Measurements from ENCODE around the gene CADPS.

Gene CADPS

GRCh38 chr3:62364191-62364590, 511.0 kb downstream of the CADPS start:
- TF ChIP-seq FOXP2 (optimal IDR thresholded peaks at IDR 0.05; ENCODE audit: borderline replicate concordance, extremely low read depth, extremely low read length, insufficient read depth) (no peak), REST (IDR thresholded peaks at IDR 0.05; ENCODE audit: insufficient read depth in 1 of 2, low read depth in 2 of 2, low read length in 2 of 2) (no peak), POLR2AphosphoS5 (IDR thresholded peaks at IDR 0.05; ENCODE audit: low read depth, low read length) (no peak)

DNA sequence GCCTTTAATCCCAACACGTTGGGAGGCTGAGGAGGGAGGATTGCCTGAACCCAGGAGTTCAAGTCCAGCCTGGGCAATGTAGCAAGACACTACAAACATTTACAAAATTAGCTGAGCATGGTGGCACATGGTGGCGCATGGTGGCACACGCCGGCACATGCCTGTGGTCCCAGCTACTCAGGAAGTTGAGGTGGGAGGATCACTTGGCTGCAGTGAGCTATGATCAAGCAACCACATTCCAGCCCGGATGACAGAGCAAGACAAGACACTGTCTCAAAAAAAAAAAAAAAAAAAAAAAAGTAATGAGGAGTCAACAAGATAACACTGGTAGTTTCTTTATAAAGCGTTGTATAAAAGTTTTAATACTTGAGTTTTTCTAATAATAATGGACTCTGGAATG, 511.9 kb downstream of the CADPS start:
- TF ChIP-seq SIN3A (IDR thresholded peaks at IDR 0.05; ENCODE audit: borderline replicate concordance, insufficient read depth, low read length) (no peak), TAF1 (IDR thresholded peaks at IDR 0.05; ENCODE audit: borderline replicate concordance, insufficient read depth, low read length) (no peak), FOXP2 (optimal IDR thresholded peaks at IDR 0.05; ENCODE audit: borderline replicate concordance, extremely low read depth, extremely low read length, insufficient read depth) (no peak), REST (IDR thresholded peaks at IDR 0.05; ENCODE audit: insufficient read depth in 1 of 2, low read depth in 2 of 2, low read length in 2 of 2) (no peak), POLR2AphosphoS5 (IDR thresholded peaks at IDR 0.05; ENCODE audit: low read depth, low read length) (no peak)

- TF ChIP-seq SIN3A (IDR thresholded peaks at IDR 0.05; ENCODE audit: borderline replicate concordance, insufficient read depth, low read length) (no peak), FOXP2 (optimal IDR thresholded peaks at IDR 0.05; ENCODE audit: borderline replicate concordance, extremely low read depth, extremely low read length, insufficient read depth) (no peak), POLR2AphosphoS5 (IDR thresholded peaks at IDR 0.05; ENCODE audit: low read depth, low read length) (no peak), TAF1 (IDR thresholded peaks at IDR 0.05; ENCODE audit: borderline replicate concordance, insufficient read depth, low read length) (no peak), REST (IDR thresholded peaks at IDR 0.05; ENCODE audit: insufficient read depth in 1 of 2, low read depth in 2 of 2, low read length in 2 of 2) (no peak)
Observed at GRCh38 chr3:62361824-62362223, 513.4 kb downstream of the CADPS start.

- TF ChIP-seq FOXP2 (optimal IDR thresholded peaks at IDR 0.05; ENCODE audit: borderline replicate concordance, extremely low read depth, extremely low read length, insufficient read depth) = no peak
Observed at GRCh38 chr3:62361261-62361660, 514.0 kb downstream of the CADPS start.

DNA sequence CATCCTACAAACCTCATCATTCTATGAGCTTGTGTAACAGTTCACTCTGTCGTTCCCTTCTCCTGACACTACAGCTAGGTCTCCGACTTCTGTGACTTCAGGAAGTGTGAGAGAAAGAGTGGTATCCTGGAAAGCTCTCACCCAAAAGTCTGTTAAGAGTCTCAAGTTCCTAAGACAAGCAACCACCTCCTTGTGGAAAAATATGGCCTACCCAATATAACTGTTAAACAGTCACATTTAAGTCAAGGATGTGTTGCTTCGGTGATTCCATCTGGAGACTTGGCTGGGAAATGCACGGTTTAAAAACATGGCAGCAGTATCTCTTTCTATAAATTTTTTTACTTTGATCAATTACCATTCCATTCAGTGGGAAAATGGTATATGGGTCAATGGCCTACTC, 515.7 kb downstream of the CADPS start:
- no peak for TF ChIP-seq REST (IDR thresholded peaks at IDR 0.05; ENCODE audit: insufficient read depth in 1 of 2, low read depth in 2 of 2, low read length in 2 of 2)
- TF ChIP-seq SIN3A (IDR thresholded peaks at IDR 0.05; ENCODE audit: borderline replicate concordance, insufficient read depth, low read length) = no peak
- no peak for TF ChIP-seq POLR2AphosphoS5 (IDR thresholded peaks at IDR 0.05; ENCODE audit: low read depth, low read length)
- no peak for TF ChIP-seq TAF1 (IDR thresholded peaks at IDR 0.05; ENCODE audit: borderline replicate concordance, insufficient read depth, low read length)
- TF ChIP-seq FOXP2 (optimal IDR thresholded peaks at IDR 0.05; ENCODE audit: borderline replicate concordance, extremely low read depth, extremely low read length, insufficient read depth) = no peak

Data from PFSK-1 (cell line).